DMS153 treated with DMSO at 0.1 percent for 48 hours (cell line): ENCODE results near the gene HLA-DPA1.
"Not testable (repeated sequence)": the region's sequence is repeated elsewhere in the genome, so short reads cannot be mapped to it uniquely, and the experiment has no call there.

Source experiments
- DNase-seq: peaks from one replicate; lab custom pipeline; 2025; ENCODE audit not compliant: unreplicated experiment; lab: John Stamatoyannopoulos, UW

HLA-DPA1 gene

DNA sequence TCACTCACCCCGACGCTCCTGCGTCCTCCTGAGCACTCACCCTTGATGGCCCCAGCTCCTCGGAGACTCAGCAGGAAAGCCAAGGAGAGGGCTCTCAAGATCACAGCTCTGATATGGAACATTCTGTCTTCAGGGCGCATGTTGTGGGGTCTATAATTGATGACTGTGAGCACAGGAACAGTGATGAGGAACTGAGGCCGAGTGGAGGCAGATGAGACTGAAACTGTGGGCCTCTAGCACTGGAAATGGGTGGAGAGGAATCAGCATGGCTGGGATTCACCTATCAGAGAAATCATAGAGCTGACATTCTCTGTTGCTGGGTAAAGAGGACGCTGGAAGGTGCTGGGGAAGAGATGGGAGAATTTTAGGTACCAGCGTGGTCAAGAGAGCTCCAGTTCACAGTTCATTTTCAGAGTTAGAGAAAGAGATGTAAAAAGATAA lies at the start of gene HLA-DPA1:
HLA-DPA1 (minus strand) TSS at position 219 of the 441 bp plus-strand sequence.
- DNase-seq = no peak

- DNase-seq = no peak
Measured at GRCh38 chr6:33123181-33123580, 49.7 kb upstream of the HLA-DPA1 start.

- no peak for DNase-seq
Measured at GRCh38 chr6:33120001-33120400, 46.6 kb upstream of the HLA-DPA1 start.

DNA sequence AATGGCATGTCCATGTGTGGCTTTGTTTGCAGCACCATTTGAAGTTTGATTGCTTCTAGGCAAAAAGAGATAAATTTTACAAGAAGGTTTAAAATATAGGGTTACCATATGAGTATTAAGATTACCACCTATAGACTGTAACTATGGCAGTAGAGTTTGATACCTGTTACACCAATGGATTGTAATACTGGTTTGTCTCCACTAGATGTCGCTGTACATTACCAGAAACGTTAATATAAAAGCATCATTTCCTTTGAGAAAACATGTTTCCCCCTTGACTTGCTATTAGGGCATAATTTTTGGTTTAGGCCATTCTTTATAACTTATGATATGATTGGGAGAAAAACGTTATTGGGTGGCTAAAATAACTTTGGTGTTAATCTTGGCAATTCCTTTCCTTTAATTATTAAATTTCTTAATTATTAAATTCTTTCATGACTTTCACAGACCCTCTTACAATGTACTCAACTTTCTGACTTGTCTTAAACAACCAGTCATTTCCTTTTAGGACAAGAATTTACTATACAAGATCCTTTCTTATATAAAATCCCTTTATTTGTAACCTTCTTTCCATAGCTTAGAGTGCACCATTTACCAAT lies 45.2 kb upstream of the HLA-DPA1 start:
- DNase-seq = peak; percentile 55

- no peak for DNase-seq
Measured at GRCh38 chr6:33117811-33118277, 44.4 kb upstream of the HLA-DPA1 start.

DNA sequence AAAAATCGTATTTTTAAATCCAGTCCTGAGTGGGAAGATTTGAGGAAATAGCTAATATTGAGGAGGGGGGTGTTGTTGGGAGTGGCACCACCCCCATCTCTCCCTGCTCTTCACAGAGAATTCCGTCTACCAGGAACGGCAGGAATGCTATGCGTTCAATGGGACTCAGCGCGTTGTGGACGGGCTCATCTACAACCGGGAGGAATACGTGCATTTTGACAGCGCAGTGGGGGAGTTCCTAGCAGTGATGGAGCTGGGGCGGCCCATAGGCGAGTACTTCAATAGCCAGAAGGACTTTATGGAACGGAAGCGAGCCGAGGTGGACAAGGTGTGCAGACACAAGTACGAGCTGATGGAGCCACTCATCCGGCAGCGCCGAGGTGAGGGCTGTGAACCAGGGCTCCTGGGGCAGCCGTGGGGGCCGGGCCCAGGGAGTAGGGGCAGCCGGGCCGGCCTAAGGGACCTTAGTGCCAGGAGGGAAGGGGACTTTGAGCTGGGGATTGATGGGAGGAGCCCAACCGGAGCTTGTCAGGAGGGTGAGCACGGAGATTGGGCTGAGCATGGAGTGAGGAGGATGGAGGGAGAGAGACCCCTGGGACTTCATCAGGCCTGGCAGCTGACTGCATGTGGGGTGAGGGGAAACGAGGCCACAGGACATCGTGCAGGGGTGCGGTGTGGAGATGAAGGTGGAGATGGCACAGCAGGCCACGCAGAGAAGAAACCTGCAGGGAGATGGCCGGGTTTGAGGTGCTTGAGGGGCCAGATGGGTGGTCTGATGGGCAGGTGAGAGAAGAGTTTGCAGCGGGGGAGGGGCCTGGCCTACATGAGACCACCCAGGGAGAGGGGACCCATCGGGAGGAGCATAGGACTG lies 43.6 kb upstream of the HLA-DPA1 start:
- DNase-seq = no peak

DNA sequence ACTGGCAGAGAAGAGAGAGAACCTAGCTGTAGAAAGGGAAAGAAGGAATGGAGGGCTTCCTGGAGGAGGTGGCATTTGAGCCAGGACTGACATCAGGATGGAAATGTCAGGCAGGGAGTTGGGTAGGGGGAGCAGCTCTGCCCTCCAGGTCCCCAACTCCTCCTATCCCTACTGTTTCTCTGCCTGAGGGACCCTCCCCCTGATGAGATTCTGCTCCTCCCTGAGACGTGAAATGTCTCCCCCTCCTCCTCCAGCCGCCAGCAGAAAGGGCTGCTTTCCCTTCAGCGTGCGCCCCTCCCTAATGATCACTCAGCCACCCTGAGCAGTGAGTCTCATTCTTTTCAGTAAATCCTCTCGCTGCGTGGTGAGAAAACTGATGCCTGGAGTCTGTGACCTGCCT lies 43.0 kb upstream of the HLA-DPA1 start:
- no peak for DNase-seq

DNA sequence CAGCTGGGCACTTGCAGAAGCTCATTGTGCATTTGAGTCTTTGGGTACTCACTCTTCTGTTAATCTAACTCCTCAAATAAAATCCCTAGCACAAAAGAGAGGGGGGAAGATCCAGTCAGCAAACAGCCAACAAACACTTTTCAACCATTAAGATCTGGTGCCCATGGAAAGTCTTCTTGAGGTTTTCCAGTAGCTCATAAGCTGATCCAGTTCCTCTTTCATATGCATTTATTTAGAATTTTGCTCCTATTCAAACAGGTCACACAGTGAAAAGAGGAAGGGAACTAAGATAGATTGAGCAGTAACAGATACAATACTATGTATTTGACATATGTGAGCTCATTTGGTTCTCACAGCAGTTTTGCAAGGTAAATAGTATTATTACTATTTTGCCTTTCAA lies 41.0 kb upstream of the HLA-DPA1 start:
- DNase-seq = no peak

- no peak for DNase-seq
Measured at GRCh38 chr6:33113755-33114154, 40.3 kb upstream of the HLA-DPA1 start.

GRCh38 chr6:33112148-33112547 lies 38.7 kb upstream of the HLA-DPA1 start:
- no peak for DNase-seq

DNA sequence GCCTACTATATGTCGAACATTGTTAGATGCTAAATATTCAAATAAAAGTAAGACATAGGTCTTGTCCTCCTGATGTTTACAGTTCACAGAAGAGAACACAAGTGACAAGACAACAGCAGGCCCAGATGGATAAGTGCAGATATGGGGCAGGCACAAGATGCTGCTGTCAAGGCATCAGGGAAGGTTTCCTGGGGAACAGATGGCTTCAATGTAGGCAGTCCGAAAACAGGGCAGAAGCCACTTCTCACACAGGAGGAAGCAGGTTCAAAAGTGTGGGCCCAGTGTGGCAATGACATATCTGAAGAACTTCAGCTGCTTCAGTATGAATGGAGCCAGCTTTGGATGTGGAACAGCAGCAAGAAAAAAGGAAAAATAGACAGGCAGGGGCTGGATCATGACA lies 34.9 kb upstream of the HLA-DPA1 start:
- DNase-seq = no peak

DNA sequence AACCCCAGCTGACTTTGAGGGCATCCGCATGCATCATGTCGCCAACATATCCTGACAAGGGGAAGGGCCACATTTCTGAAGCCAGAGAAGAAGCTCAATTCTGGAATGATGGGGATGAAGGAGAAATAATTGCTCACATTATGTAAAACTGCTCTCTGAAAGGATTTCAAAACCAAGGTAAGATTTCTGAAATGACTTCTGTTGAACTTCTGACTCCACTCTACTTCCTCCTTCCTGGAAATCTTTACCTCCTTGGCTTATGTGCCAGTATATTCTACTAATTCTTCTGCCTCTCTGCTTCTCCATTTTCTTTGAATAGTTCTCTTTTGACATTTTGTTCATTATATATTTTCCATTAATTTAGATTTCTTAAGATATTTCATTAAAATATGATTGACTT lies 34.2 kb upstream of the HLA-DPA1 start:
- DNase-seq = no peak

- DNase-seq = no peak
Measured at GRCh38 chr6:33105916-33106871, 32.7 kb upstream of the HLA-DPA1 start.

GRCh38 chr6:33105386-33105785 lies 31.9 kb upstream of the HLA-DPA1 start:
- DNase-seq = no peak

GRCh38 chr6:33104887-33105286 lies 31.4 kb upstream of the HLA-DPA1 start:
- no peak for DNase-seq

- no peak for DNase-seq
Measured at GRCh38 chr6:33103776-33104175, 30.3 kb upstream of the HLA-DPA1 start.

DNA sequence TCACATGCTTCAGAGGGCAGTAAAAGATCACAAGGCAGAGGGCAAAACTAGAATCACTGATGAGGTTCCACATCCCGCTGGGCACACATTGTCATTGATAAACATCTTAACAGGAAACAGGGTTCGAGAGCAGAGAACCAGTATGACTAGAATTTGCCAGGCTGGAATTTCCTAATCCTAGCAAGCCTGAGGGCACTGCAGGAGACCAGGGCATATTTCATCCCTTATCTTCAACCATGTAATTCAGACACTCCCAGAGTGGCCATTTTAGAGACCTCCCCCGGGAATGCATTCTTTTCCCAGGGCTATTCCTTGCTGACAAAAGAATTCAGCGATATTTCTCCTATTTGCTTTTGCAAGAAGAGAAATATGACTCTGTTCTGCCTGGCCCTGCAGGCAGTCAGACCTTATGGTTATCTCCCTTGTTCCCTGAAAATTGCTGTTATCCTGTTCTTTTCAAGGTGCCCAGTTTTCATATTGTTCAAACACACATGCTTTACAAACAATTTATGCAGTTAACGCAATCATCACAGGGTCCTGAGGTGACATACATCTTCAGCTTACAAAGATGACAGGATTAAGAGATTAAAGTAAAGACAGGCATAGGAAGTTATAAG lies 27.8 kb upstream of the HLA-DPA1 start:
- not testable (repeated sequence) for DNase-seq

DNA sequence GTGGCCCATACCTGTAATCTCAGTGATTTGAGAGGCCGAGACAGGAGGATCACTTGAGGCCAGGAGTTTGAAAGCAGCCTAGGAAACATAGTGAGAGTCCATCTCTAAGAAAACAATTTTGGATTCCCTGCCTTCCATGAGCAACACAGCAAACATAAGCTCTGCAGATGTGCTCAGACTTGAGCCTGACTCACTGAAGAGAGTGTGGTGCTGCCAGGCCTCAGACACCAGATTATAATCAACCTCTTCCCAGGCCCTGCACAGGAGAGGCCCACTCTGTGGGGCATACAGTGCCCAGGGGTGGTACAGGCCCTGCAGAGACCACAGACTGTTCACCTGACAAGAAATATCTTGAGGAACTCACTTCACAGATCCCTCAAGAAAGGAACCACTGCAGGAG lies 22.2 kb upstream of the HLA-DPA1 start:
- DNase-seq = no peak

DNA sequence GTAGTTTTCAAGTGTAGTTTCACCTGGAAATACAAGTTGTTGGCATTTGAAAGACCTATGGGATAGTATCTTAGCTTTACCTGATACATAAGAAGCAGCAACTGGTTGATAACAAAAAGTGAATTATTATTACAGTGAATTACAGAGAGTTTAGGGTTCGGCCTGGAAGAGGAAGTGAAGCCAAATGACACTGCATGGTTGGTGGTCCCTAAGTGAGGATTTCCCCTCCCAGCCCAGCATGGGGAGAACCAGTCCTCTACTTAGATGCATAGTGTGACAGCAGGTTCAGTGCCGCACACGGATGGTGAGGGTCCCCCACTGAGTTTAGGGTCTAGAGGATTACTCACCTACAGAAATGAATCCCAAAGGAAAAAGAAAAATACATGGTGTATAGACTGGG lies 20.4 kb upstream of the HLA-DPA1 start:
- no peak for DNase-seq

DNA sequence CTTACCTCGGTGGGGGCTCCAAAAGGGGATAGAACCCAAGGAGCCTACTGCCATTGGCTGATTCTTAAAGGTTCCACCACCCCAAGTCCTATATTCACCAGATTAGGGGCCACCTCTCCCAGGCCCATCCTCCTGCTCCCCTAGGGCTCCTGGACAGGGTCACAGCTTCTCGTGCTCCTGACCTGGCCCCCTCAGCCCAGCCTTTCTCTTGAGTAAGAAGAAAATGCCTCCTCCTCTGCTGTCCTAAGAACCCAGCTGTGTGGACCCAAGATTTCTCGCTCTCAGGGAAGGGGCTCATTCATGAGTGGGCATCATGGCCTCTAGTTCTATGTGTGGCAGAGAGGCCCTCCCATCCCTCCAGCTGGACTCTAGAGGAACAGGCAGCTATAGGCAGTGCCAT lies 18.9 kb upstream of the HLA-DPA1 start:
- no peak for DNase-seq

- no peak for DNase-seq
Measured at GRCh38 chr6:33091957-33092356, 18.5 kb upstream of the HLA-DPA1 start.
